Hematopoietic multipotent progenitor cell treated with erythropoietin and hydrocortisone succinate and interleukin-3 and kit ligand, for 6 days (in vitro differentiated cells): ENCODE data around the gene FRAS1.
"Not testable (repeated sequence)": the region's sequence is repeated elsewhere in the genome, so short reads cannot be mapped to it uniquely, and the experiment has no call there.

ENCODE experiments used
- DNase-seq: peaks from one replicate; pipeline ENCODE4 v3.0.0-alpha.2; 2015

The FRAS1 gene

DNA sequence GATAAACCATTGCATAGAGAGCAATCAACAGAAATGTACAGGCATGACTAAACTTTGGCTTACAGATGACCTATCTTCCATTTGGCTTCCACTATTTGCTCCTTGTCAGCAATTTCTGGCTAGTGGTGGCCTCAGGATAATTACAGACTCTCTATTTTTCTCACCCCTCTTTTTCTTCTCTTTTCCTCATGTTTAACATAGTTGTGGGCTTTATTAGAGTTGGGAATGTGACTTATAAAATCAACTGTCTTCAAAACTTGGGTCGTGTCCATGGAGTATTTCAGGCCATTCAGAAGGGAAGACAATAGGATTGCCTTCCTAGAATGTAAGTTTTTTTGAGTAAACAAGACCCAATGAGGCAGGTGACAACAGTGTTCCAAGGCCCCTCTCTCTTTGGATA is 236.2 kb downstream of the FRAS1 start:
- DNase-seq, result no peak

DNA sequence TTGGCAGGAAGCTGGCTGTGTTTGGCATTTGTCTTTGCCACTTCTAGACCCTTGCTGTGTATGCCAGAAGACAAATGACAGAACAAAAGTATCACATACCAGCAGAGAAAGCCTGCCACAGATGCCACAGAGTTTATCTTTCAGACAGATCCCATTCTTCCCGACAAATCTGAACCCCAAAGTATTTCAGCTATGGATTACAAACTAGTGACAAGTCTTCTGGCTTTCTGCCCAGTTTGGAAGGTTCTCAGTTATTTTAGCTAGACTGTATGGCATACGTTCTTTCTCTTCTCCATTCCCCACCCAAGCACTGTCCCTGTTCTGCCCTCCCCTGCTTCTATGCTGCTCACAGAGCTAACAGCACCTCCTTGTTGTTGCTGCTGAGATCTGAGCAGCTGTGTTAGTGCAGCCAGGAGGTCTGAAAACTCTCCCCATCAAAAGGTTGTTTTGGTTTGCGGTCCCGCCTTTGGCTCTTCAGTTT is 236.7 kb downstream of the FRAS1 start:
- DNase-seq, result peak; percentile 4

DNA sequence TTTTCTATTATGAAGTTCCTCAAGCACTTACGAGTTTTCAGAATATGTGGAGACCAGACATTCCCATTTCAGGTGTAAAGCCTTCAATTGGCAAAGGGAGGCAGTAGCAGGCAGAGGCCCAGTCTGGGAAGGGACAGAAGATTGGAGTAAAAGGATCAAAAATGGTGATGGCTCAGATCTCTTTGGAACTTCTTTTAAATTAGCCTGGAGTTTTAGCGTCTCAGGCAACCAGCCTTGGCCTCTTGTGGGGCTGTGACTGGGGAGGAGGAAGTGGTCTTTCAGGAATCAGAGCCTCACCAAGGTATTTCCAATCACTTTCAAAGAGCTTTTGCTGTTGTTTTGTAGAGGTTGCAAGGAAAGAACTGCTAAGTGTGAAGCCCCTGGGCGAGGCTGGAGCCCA is 239.1 kb downstream of the FRAS1 start:
- DNase-seq, result no peak

DNA sequence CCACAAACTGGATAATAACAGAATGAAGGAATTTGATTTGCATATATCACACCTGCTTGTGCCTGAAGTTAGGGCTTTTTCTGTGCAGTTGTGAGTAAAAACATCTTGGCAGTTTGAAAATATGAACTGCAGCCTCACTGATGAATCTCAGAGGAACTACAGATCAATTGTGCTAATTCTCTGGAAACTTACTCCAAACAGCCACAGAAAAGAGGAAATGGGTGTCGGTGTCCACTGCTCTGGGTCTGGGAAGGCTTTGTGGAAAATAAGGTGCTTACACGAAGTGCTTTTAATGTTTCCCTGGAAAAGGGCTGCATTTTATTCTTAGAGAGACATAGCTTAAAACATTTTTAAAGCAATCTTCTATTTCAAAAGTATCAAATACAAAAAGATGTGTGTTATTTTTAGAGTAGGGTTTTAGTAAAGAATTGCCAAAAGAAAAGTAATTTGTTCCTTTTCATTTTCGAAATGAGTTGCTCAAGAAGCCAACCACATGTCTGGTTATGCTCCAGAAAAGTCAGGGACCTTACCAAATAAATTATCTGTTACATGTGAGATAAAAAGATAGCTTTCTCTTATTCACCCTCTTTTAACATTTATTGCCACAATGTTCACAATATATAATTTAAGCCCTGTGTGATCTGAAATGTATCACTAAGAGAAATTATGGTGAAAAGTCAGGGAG is 240.1 kb downstream of the FRAS1 start:
- DNase-seq, result peak; percentile 6

DNA sequence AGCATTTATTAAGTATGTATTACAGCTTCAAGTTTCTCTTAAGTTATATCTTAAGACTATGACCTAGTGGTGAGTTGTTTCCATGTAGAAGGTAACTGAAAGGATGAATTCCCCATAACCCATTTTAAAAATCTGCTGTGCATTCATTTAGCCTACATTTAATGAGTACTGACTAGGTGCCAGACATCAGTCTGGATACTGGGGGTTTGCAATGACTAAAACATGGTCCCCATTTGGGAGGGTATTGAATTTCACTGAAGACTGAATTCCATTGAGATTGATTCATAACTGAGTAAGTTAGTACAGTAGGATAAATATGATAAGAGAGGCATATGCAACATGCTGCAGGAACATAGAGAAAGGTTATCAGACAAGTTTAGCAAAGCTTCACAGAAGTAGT is 241.5 kb downstream of the FRAS1 start:
- no peak for DNase-seq

DNA sequence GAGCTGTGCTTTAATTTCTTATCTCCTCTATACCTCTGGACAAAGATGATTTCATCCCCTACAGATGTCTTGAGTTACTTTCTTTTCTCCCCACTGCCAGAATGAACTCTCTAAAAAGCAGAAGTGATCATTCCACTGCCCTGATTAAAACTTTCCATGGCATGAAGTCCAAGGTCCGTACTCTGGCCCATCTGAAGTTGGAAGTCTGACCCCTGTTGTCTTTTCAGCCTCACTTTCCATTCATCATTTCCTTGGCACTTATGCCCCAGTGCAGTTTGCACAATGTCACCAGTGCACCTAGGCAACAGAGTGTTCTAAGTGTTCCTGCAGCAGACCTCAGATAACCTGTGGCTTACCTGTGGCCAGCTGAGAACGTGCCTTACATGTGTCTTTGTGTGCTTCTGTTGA is 242.4 kb downstream of the FRAS1 start:
- no peak for DNase-seq

DNA sequence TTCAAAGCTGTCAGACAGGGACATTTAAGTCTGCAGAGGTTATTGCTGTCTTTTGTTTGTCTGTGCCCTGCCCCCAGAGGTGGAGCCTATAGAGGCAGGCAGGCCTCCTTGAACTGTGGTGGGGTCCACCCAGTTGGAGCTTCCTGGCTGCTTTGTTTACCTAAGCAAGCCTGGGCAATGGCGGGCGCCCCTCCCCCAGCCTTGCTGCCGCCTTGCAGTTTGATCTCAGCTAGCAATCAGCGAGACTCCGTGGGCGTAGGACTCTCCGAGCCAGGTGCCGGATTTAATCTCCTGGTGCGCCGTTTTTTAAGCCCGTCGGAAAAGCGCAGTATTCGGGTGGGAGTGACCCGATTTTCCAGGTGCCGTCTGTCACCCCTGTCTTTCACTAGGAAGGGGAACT is 250.1 kb downstream of the FRAS1 start:
- not testable (repeated sequence) for DNase-seq

DNA sequence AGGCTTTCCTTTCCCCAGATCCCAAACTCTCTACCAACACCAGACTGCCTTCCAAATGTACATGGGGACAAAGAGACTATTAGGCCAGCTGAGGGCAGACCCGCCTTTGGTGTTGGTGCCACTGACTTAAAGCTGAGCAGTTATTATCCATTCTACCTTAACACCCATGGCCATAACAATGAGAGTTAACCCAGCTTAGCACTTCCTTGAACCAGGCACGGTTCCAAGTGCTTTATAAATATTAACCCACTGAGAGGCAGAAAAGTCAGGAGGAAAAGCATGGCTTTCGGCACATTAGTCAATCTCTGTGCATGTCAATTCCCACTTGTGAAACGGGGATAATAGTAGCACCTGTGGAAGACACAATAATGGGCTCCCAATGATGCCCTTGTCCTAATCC is 251.4 kb downstream of the FRAS1 start:
- no peak for DNase-seq

DNA sequence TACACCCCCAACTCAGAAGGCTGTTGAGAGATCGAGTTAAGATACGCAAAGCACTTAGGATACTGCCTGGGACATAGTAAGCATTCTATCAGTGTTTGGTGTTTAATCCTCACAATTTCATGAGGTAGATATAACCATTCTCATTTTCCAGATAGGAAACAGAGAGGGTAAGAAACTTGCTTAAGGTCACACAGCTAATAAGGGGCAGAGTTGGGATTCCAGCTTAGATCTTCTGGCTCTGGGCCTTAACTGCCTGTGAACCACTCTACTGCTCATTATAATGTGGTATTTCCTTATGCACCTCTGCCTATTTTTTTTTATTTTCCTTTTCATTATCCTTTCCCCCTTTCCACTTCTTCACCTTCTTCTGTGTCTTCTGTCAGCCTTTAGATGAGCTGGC is 252.2 kb downstream of the FRAS1 start:
- DNase-seq, result no peak

DNA sequence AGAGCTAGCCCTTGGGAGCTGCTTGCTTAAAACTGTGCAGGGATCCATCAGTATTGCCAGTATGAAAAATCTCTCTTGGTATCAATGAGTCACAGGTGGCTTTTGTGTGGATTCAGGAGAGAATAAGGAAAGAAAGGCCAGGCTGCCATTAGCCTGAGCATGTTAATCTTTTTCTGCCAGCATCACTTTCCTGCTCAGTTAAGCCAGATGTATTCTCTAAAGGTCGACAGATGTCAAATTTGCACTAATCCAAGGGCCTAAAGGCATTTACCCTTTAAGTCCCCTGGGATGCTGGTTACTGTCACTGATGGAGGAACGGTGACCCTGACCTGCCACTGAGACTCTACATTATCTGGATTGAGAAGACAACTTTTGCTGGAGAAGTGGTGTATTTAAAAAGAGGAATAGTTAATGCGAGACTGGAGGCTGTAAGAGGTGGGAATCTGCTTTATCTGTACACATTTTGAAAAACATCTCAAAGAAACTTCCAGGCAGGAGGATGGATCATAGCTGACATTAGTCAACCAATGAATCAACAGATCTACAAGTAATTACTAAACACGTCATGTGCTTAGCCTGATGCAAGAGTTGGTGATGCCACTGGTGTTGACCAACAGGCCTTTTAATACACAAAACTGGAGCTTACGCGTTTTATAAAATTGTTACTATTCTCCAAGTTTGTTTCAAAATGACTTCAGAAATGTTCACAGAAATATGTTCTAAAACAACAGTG is 253.1 kb downstream of the FRAS1 start:
- DNase-seq, result no peak

DNA sequence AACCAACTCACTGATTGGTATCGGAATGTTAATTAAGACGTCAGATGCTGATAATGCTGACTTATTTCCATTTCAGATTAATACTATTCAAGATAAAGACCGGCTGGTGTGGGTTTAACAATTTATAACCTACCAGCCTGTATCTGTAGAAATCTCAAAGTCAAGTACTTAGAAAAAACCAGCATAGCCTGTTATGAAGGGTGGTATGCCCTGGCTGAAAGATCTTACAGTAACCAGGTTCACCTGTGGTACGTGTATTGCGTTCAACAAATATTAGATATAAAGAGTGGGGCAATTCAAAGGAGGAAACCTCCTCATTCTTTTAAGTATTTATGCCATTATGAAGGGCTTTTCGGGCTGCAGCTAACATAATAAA is 253.6 kb downstream of the FRAS1 start:
- no peak for DNase-seq

DNA sequence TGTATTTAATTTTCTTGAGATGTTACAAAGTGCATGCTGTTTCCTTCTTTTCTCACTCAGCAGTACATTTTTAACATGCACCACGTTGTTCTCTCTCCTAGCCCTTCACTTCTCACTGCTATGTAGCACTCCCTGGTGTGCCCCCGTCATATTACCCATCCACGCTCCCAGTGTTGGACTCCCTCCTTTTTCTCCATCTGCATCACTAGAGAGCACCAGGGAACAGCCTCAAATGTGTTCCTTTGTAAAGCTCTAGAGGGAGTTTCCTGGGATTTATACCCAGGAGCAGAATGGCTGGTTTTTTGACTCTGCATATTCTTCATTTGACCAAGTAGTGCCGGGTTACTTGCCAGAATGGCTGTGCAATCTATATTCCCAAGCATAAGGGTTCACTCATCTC is 254.2 kb downstream of the FRAS1 start:
- DNase-seq, result no peak

DNA sequence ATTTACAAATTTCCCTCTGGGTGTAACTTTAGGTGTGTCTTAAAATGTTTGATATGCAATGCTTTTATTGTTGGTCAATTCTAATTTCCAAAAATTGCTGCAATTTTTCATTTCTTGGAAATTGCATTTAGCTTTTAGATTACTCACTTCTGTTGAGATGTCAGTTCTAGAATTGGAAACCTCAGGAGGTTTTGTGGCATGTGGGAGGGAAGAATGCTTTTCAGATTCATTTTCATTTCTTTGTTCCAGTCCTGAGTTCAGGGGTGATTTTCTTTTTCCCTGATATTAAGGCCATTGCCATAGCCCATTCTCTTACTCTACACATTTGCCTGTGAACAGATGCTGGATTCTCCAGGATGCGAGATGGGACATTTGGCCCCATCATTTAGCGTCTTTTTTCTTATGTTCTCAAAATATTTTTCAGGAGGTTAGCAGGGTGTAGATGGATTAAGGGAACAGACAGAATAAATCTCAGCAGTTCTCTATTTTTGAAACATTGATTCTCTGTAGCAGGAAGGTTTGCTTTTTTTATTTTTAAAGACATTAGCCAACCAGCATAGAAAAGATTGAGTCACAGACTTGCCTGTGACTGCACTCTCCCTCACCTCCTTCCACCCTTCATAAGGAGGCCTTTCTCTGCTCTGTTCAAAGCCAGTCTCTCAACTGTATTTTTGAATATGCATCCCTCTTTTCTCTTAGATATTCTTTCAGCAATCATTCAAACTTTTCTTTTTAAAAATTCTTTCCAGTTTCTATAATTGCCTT is 256.0 kb downstream of the FRAS1 start:
- DNase-seq, result no peak

DNA sequence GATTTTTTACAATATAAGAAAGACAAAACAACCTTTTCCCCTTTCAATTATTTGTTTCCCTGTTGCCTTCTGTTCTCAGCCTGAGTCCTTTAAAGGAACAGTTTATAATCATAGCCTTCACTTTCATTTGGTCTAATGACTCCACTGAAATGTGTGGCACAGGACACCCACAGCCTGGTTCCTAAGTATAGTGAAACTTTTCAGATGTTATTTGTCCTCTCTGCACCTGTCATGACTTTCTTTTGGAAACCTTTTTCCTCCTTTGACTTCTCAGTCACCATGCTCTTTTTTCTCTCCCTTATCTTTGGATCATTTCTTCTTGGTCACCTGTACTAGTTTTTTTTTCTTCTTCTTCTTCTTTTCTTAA is 256.6 kb downstream of the FRAS1 start:
- no peak for DNase-seq

DNA sequence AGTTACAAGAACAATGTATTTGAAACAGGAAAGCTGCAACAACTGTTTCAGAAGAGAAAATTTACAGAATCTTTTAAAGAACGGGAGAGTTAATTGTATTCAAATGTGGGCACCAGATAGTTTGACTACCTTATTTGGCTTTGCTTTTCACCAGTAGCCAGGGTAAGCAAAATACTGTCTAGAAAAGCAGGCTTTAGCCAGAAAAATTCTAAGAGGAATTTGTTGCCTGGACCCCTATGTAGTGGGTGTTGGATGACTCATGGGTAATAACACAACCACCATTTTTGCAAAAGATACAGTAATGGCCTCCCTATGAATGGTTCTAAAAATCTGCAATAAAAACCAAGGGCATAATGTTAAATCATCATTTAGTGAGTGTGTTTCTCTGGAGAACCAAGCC is 261.0 kb downstream of the FRAS1 start:
- DNase-seq, result no peak

DNA sequence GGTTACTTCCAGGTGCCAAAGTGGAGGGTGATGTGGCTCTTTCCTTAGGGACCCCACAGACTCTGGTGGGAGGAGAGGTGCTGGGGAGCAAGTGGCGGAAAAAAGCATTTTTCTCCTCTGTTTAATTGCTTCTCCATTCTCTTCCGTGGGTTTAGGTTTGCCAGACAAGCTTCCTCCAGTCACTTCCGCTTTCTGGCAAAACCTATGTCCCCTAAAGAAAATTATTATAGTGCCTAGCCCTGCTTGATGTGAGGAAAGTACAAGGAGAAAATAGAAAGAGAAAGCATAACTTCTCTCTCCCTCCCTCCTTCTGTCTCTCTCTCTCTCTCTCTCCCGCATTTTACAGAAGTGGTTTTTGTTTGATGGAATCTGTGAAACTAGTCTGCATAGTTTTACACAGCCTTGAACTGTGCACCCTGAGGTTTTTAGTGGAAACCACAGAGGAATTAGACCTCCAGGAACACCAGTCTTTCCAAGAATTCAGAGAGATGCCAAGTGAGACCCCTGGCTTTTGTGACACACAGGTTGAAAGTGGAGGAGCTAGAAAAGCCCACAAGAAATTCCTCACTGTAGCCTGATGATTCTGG is 263.3 kb downstream of the FRAS1 start:
- peak; percentile 39 for DNase-seq

DNA sequence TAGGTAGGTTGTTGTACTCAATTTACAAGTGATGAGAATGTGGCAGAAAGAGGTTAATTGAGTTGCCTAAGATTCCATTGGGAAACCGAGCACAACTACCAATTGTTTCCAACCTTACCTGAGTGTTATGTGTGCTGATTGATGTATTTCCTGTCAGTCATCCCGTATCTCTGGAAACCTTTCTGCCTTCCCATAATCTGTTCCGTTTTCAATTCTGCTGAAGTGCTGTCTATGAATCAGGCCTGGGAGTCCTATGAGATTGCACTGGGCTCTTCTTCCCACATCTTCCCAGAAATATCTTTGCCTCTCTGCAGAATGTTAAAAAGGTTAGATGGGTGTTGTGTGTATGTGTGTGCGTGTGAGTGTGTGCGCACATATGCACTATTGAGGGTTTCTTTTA is 264.9 kb downstream of the FRAS1 start:
- DNase-seq, result no peak

DNA sequence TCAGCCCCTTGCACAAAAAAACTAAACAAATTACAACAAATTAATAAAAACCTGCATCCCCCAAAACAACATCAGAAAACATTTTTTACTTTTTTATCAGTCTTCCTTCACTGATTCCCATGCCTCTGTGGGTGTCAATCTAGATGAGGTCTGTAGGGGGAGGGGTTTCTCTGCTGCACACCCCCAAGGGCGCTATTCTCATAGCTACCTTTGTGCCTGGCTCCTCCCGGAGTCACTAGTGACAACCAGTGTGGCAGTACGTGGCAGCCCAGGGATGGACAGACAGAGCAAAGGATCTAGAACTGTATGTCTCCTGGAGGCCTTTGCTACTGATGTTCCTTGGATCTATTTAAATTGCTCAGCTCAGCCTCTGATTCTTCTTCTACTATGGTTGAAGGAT is 266.3 kb downstream of the FRAS1 start:
- no peak for DNase-seq

DNA sequence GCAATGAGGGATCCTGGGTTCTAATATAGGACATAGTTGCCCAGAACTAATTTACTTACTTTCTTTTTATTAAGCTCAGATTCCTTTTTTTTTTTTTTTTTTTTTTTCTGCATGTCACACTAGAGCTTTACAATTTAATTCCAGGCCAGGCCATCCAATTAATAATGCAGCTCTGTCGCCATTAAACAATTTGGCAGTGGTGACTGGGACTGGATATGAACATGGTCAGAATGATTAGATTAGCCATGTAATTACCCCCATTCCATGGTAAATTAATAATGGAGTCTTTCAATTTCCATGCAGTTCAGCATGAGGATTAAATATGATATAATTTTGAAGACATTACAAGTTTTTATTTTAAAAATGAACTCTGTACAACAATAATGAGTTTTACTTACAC is 267.5 kb downstream of the FRAS1 start:
- DNase-seq, result no peak

DNA sequence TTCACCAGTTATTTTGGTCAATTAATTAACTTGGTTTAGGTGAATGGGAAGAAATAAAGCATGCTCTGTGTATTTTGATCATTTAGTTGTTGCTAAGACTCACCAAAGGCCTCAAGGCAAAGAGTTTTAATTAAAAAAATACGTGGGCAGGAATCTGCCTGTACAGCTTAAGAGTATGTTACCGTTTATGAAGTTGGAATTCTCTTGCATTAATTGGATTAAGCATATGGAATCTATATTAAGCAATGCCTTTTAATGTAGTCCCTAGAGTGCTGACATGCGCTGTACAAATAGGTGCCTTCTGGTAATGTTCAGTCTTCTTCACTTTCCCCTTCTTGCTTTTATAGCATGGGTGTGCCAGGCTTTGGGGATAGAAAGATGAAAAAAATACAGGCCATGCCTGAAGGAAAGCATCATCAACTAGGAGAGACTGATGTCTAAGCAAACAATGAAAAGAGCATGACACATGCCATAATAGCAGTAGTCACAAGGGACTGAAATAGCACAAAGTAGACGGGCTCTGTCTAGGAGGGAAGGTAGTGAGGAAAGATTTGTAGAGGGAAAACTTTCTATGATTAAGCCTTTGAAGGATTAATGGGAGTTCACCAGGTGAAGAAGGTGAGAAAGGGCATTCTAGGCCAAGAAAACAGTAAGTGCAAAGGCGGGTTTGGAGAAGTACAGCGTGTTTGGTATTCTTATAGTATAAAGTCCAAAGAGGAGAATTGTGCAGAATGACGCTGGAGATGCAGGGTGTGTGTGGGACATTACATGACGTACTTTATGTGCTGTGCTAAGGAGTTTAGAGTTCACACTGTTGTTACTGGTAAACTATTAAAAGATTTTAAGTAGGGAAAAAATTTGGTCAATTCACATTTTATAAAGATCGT is 268.4 kb downstream of the FRAS1 start:
- DNase-seq, result no peak

DNA sequence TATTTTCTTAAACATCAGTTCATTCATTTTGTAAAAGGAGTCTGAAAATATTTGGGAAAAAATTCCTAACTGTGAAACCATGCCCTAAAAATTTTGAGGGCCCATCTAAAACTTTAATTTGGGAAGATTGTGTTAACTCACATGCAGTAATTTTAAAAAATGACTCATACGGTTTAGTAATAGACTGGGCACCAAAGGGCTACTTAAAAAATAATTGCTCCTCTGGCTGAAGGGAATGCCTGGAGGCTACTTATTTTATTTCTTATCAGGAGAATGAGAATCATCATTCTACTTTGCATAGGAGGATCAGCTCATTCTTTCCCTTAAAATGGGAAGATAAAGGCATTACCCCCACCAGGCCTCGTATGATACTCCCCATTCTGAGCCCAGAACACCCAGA is 271.5 kb downstream of the FRAS1 start:
- not testable (repeated sequence) for DNase-seq

DNA sequence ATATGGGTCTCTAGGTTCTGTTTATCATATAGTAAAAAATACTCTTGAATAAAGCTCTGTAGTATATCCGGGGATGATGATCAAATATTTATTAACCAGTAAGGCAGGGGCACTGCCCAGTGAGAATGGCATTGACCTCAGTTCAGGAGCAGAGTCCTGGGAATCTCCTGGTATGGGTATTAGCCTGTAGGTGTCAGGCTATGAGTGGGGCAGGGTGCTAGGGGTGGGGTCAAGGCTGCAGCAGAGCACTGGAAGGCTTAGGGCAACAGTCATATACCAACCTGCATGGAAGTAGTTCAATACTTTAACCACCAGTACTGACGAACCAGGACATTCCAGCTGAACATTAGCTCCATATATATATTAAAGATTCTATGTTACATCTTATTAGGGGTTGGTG is 274.1 kb downstream of the FRAS1 start:
- DNase-seq, result no peak

DNA sequence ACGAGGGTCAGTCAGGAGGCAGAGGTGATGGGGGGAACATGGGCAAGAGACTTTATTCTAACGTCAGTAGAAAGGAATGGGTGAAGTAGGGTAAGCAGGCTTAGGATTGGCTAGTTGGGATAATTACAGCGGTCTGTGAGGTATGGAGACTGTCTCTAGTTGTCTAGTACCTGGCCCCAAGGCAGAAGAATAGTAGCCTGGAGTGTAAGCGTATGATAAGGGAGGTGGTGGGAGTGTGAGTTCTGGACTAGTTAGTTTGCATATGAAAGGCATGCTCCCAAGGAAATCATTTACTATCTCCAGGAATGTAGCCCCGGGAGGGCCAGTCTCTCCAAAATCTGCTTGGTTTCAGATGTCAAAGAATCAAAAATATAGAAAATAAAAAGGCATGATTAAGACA is 274.8 kb downstream of the FRAS1 start:
- DNase-seq, result no peak
